Spleen (tissue), 7 donors: ENCODE measurements around the gene SLC38A7.

ENCODE experiments used
- CTCF ChIP-seq, 11 experiments: fragments of 200-600 bp in 7 of 11; fragments of 450-650 bp in 4 of 11; sonication (generic) in 4 of 11; IDR thresholded peaks in 8 of 11; conservative IDR thresholded peaks in 3 of 11; 1 replicate in 7 of 11; 2 replicates in 4 of 11; pipeline versions ENCODE4 v1.4.0 to v1.8.0; 2016 to 2021; ENCODE audit warnings: antibody characterized with exemption in 11 of 11, inconsistent platforms in 4 of 11, mild to moderate bottlenecking in 1 of 11
- POLR2AphosphoS5 ChIP-seq, 3 donors: sonication (generic); formaldehyde crosslinking; IDR thresholded peaks; one replicate each; pipeline ENCODE4 v1.5.1; 2017; ENCODE audit warnings: antibody characterized with exemption in 3 of 3
- donor health status: DM: no; HTN: no; CAD: no; lungs with moderate emphysema.
- donor health status: DM: no; HTN: no; CAD: no.
- donor health status: DM: no; HTN: no; CAD: no.

- TF ChIP-seq CTCF (IDR thresholded peaks at IDR 0.05 in 8 of 11, conservative IDR thresholded peaks at IDR 0.05 in 3 of 11) (no peak), POLR2AphosphoS5 (IDR thresholded peaks at IDR 0.05) (no peak)
These were observed 40.5 kb downstream of the SLC38A7 start for GRCh38 chr16:58644108-58644507.
